ENCODE data around the gene NTM. TPM values are rescaled to one million over a fixed set of nuclear protein-coding genes. Genes with fewer than 3 reads are reported as not detected.

NTM gene
- total RNA-seq, 1 experiment from 2014 or later: 16.4 TPM

DNA sequence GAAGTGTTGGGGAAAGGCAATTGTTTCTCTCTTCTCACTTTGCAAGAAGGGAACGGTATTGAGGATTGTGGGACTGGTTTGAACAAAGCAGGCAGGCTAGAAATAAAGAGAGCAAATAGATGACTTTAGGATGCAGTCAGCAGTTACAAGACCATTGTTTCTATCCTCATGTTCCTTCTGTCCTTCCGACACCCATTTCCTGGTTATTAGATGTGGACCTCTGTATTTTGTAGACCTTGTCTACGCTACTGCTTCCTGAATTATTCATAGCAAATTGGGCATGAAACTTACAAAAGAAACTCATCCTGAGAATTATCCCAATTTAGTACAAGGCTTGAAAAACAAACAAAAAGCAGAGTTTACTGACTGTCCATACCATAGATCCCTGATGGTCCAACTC is 656.3 kb downstream of the NTM start:
- no peak for DNase-seq (ENCODE audit: low spot score)
- Mint-ChIP-seq H3K27ac (no peak overlapping the region), H3K27me3 (ENCODE audit: low read depth) (no peaks in the 10 kb centered on the region), H3K9me3 (peaks cover 5% of the 10 kb centered on the region; the same call in 1 of the 2 replicates), H3K4me3 (no peak overlapping the region), H3K36me3 (no peaks in the 10 kb centered on the region), H3K4me1 (peaks cover 41% of the 10 kb centered on the region)
- ChIA-PET CTCF (interaction anchor here (2.1 kb wide), 1 partner anchor 100 kb away, joined by 6 read pairs; no protein-coding TSS in a partner anchor), POLR2A (no interaction called here)
- TF ChIP-seq RELA (CRISPR knock-in tag; IDR thresholded peaks at IDR 0.05; ENCODE audit: borderline replicate concordance): no peak
- TF ChIP-seq CDX4 (CRISPR knock-in tag; IDR thresholded peaks at IDR 0.05; ENCODE audit: borderline replicate concordance): no peak
- TF ChIP-seq MLX (CRISPR knock-in tag; IDR thresholded peaks at IDR 0.05): no peak
- TF ChIP-seq IRF2 (CRISPR knock-in tag; IDR thresholded peaks at IDR 0.05; ENCODE audit: borderline replicate concordance, low read depth): no peak
- no peak for TF ChIP-seq ZNF423 (CRISPR knock-in tag; IDR thresholded peaks at IDR 0.05)
- TF ChIP-seq, protein P1, sequence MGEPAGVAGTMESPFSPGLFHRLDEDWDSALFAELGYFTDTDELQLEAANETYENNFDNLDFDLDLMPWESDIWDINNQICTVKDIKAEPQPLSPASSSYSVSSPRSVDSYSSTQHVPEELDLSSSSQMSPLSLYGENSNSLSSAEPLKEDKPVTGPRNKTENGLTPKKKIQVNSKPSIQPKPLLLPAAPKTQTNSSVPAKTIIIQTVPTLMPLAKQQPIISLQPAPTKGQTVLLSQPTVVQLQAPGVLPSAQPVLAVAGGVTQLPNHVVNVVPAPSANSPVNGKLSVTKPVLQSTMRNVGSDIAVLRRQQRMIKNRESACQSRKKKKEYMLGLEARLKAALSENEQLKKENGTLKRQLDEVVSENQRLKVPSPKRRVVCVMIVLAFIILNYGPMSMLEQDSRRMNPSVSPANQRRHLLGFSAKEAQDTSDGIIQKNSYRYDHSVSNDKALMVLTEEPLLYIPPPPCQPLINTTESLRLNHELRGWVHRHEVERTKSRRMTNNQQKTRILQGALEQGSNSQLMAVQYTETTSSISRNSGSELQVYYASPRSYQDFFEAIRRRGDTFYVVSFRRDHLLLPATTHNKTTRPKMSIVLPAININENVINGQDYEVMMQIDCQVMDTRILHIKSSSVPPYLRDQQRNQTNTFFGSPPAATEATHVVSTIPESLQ (CRISPR knock-in tag; IDR thresholded peaks at IDR 0.05): no peak
- TF ChIP-seq FOXJ3 (CRISPR knock-in tag; IDR thresholded peaks at IDR 0.05; ENCODE audit: borderline replicate concordance): no peak
- TF ChIP-seq ARID4B (CRISPR knock-in tag; IDR thresholded peaks at IDR 0.05; ENCODE audit: borderline replicate concordance): no peak
- no peak for TF ChIP-seq ZNF263 (CRISPR knock-in tag; IDR thresholded peaks at IDR 0.05; ENCODE audit: low read depth)
- TF ChIP-seq, protein P2, sequence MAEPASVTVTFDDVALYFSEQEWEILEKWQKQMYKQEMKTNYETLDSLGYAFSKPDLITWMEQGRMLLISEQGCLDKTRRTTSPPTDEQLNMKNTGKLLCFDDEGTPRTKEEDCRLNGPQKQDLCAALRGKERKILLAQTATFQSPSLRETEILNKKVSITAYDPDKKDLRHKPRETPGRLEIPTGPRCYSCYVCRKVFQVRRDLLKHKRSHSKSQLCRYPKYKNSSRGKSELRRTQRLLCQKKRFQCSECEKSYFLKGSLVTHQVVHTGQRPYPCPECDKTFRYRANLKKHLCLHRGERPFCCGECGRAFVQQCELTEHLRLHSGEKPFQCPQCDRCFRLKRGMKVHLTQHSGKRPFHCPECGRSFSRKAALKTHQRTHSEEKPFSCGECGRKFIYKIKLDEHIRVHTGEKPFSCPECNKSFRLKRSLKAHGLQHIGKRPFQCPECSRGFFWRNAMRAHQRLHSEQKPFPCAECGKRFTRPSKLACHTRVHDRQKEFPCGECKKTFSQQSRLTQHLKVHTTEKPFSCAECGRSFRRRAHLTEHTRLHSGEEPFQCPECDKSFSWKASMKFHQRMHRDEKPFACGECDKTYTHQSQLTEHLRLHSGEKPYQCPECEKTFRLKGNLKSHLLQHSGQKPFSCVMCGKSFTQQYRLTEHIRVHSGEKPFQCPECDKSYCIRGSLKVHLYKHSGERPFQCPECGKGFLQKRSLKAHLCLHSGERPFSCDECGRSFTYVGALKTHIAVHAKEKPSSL (CRISPR knock-in tag; conservative IDR thresholded peaks at IDR 0.05): no peak
- TF ChIP-seq JUN (CRISPR knock-in tag; IDR thresholded peaks at IDR 0.05): no peak
- TF ChIP-seq NR2C2 (CRISPR knock-in tag; IDR thresholded peaks at IDR 0.05): no peak
- TF ChIP-seq MYBL2 (CRISPR knock-in tag; IDR thresholded peaks at IDR 0.05): no peak
- no peak for TF ChIP-seq KAT7 (CRISPR knock-in tag; IDR thresholded peaks at IDR 0.05; ENCODE audit: borderline replicate concordance)
- no peak for TF ChIP-seq TCF7 (CRISPR knock-in tag; IDR thresholded peaks at IDR 0.05; ENCODE audit: low read depth)
- no peak for TF ChIP-seq E2F1 (CRISPR knock-in tag; IDR thresholded peaks at IDR 0.05)
- no peak for ATAC-seq
